Thyroid gland (tissue), 4 donors: ENCODE measurements around the gene DTD2. TPM values are rescaled to one million over a fixed set of nuclear protein-coding genes. Genes with fewer than 3 reads are reported as not detected.
A peak's percentile ranks its signal among the peaks of the same experiment; 100 is the strongest.
"Not testable (repeated sequence)": the region's sequence is repeated elsewhere in the genome, so short reads cannot be mapped to it uniquely, and the experiment has no call there.

Source experiments
- DNase-seq, 2 donors: peaks; one replicate each; pipeline ENCODE4 v3.0.0-alpha.2; 2019
- H3K27ac ChIP-seq, 3 donors: fragments of 200-600 bp; sonication (generic); 1 replicate in 2 of 3; 2 replicates in 1 of 3; pipeline ENCODE4 v1.5.1; 2016 to 2019; ENCODE audit warnings: mild to moderate bottlenecking in 1 of 3, moderate library complexity in 1 of 3
- H3K27me3 ChIP-seq: fragments of 200-600 bp; sonication (generic); one replicate; pipeline ENCODE4 v1.5.1; 2019
- H3K36me3 ChIP-seq, 2 donors: fragments of 200-600 bp; sonication (generic); one replicate each; pipeline ENCODE4 v1.5.1; 2016 to 2019
- H3K4me1 ChIP-seq, 2 donors: fragments of 200-600 bp; sonication (generic); one replicate each; pipeline ENCODE4 v1.5.1; 2017 to 2019
- H3K4me3 ChIP-seq, 3 donors: fragments of 200-600 bp; sonication (generic); replicated peaks in 1 of 3; 1 replicate in 2 of 3; 2 replicates in 1 of 3; pipeline ENCODE4 v1.5.1; 2016; ENCODE audit warnings: mild to moderate bottlenecking in 1 of 3
- H3K9me3 ChIP-seq: fragments of 200-600 bp; sonication (generic); one replicate; pipeline ENCODE4 v1.5.1; 2017
- POLR2A ChIP-seq, 2 donors: fragments of 450-650 bp; IDR thresholded peaks; one replicate each; pipeline ENCODE4 v1.6.1; 2017; ENCODE audit warnings: antibody characterized with exemption in 2 of 2, mild to moderate bottlenecking in 2 of 2, moderate library complexity in 1 of 2
- WGBS, 2 donors: methylation state at CpG; one replicate each; pipeline ENCODE4 v1.1.5; 2017; 5-methylcytosine and 5-hydroxymethylcytosine counted together
- intact Hi-C: fragments of 100-400 bp; cut with DNase I; formaldehyde crosslinking; loops from one replicate; pipeline ENCODE4 v1.15.1; 2023
- total RNA-seq, 4 donors: library from RNA; depleted of rRNA; stranded (reverse); fragments of >200 nt; gene quantifications; one replicate each; pipeline ENCODE4 v1.2.3, GENCODE V29; 2016
- TF ChIP-seq, protein P1 (sequence below), 6 experiments: fragments of 200-600 bp in 3 of 6; fragments of 450-650 bp in 3 of 6; sonication (generic) in 3 of 6; IDR thresholded peaks; one replicate each; pipeline ENCODE4 v1.5.1; 2016 to 2019; ENCODE audit warnings: antibody characterized with exemption in 6 of 6, mild to moderate bottlenecking in 2 of 6, inconsistent platforms in 1 of 6, moderate library complexity in 1 of 6

The DTD2 gene
- total RNA-seq, 4 donors from 2014 or later, result 32.7 to 50.2 (median 42.0) TPM

DNA sequence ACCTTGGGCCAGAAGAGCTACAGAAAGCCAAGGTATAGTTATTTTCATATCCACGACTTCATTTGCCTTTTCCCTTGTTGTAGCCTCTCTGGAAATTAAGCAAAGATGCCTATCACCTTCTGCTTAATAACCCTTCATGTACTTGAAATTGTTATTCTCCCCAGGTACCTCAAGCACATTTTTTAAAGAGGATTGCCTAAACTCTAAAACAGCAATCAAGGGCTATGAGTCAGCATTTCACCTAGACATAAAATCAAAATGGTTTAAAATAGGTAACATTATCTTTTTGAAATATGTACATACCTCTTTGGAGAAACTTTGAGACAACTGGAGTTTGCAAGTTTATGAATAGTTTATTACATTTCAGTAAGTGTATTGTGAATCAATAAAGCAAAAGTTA lies 11.6 kb downstream of the DTD2 start:
- H3K27ac ChIP-seq, result peak overlapping the region in 1 of 3 donors; percentile 7
- TF ChIP-seq, protein P1, sequence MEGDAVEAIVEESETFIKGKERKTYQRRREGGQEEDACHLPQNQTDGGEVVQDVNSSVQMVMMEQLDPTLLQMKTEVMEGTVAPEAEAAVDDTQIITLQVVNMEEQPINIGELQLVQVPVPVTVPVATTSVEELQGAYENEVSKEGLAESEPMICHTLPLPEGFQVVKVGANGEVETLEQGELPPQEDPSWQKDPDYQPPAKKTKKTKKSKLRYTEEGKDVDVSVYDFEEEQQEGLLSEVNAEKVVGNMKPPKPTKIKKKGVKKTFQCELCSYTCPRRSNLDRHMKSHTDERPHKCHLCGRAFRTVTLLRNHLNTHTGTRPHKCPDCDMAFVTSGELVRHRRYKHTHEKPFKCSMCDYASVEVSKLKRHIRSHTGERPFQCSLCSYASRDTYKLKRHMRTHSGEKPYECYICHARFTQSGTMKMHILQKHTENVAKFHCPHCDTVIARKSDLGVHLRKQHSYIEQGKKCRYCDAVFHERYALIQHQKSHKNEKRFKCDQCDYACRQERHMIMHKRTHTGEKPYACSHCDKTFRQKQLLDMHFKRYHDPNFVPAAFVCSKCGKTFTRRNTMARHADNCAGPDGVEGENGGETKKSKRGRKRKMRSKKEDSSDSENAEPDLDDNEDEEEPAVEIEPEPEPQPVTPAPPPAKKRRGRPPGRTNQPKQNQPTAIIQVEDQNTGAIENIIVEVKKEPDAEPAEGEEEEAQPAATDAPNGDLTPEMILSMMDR (IDR thresholded peaks at IDR 0.05), result no peak
- no peak for TF ChIP-seq POLR2A (IDR thresholded peaks at IDR 0.05)
- DNase-seq, result no peak
- no peaks in the 10 kb centered on the region for H3K9me3 ChIP-seq
- peaks cover 7 to 15% of the 10 kb centered on the region in 2 donors for H3K4me1 ChIP-seq
- no peaks in the 10 kb centered on the region for H3K27me3 ChIP-seq
- intact Hi-C loops, result no loop called here
- no peak overlapping the region for H3K4me3 ChIP-seq
- 37 to 54% methylated on average over 1 of the region's 1 CpG for WGBS, 2 donors
- H3K36me3 ChIP-seq, result no peaks in the 10 kb centered on the region

DNA sequence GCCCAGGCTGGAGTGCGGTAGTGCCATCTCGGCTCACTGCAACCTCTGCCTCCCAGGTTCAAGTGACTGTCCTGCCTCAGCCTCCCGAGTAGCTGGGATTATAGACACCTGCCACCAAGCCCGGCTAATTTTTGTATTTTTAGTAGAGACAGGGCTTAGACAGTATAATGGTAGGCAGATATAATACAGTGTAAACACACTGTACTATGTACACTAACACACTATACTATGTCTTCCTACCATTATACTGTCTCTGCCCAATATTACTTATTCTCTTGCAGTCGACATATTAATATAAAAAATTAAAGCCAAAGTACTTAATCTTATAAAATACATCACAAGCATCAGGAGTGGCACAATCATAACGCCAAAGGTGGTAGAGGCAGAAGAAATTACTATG lies 15.0 kb downstream of the DTD2 start:
- Histone ChIP-seq H3K9me3 (no peaks in the 10 kb centered on the region), H3K36me3 (no peaks in the 10 kb centered on the region), H3K27ac (peak overlapping the region in 1 of 3 donors; percentile 8), H3K27me3 (no peaks in the 10 kb centered on the region), H3K4me1 (peaks cover 9 to 20% of the 10 kb centered on the region in 2 donors), H3K4me3 (no peak overlapping the region)
- no peak for TF ChIP-seq POLR2A (IDR thresholded peaks at IDR 0.05)
- TF ChIP-seq, protein P1 (IDR thresholded peaks at IDR 0.05), result no peak
- intact Hi-C loops, result no loop called here
- WGBS, 2 donors, result 94 to 95% methylated on average over 6 of the region's 6 CpGs
- DNase-seq, result no peak

DNA sequence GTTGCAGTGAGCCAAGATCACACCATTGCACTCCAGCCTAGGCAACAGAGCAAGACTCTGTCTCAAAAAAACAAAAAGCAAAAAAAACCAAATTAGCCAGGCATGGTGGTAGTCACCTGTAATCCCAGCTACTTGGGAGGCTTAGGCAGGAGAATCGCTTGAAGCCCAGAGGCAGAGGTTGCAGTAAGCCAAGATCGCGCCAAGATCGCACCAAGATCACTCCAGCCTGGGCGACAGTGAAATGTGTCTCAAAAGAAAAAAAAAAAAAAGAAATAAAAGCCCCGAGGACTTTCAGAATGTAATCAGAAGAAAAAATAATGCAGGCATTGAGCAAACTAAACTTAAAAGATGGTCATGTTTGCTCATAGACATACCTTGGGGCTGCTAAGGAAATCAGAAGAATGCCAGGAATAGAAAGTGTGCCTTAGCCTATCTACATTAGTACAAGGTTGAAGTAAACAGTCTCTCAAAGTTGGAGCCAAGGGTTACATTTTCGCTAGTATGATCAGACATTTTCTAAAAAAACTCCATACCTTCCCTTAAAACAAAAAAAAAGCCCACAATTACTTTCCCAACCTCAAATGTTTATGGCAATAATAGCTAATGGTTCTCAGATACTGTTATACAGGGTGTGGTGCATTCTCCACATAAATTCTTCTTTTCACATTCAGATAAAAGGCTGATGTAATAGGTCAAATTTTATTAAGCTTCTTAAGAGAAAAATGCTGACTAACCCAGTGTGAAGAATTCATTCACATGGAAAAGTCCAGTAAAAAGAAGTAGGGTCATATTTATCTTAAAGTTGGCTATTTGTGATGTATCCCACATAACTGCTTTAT lies 15.8 kb downstream of the DTD2 start:
- Histone ChIP-seq H3K36me3 (no peaks in the 10 kb centered on the region), H3K27ac (peak overlapping the region in 2 of 3 donors; percentile 8 to 44), H3K4me3 (no peak overlapping the region), H3K4me1 (peaks cover 9 to 20% of the 10 kb centered on the region in 2 donors), H3K9me3 (no peaks in the 10 kb centered on the region), H3K27me3 (no peaks in the 10 kb centered on the region)
- WGBS, 2 donors, result 97% methylated on average over 7 of the region's 7 CpGs
- no peak for DNase-seq
- intact Hi-C loops, result no loop called here
- TF ChIP-seq POLR2A (IDR thresholded peaks at IDR 0.05), result no peak
- TF ChIP-seq, protein P1 (IDR thresholded peaks at IDR 0.05), result no peak

DNA sequence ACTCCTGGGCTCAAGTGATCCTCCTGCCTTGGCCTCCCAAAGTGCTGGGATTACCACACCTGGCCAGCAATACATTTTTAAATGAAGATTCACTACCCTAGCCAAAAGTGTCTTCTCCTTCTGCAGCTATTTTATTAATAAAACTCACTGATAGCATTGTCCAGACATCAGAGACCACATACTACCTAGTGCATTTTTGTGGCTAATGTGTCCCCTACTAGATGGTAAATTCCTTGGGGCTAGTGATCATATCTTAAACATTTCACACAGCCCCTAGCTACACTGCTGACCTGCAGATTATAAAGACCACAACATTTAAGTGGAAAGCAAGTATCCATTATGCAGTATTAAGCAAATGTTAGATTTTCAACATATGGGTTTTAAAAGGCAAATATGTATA lies 17.0 kb downstream of the DTD2 start:
- no peak for TF ChIP-seq POLR2A (IDR thresholded peaks at IDR 0.05)
- TF ChIP-seq, protein P1 (IDR thresholded peaks at IDR 0.05), result no peak
- Histone ChIP-seq H3K36me3 (no peaks in the 10 kb centered on the region), H3K27me3 (no peaks in the 10 kb centered on the region), H3K9me3 (no peaks in the 10 kb centered on the region), H3K4me3 (no peak overlapping the region), H3K4me1 (peaks cover 3 to 20% of the 10 kb centered on the region in 2 donors), H3K27ac (no peak overlapping the region)
- no peak for DNase-seq
- intact Hi-C loops, result no loop called here

DNA sequence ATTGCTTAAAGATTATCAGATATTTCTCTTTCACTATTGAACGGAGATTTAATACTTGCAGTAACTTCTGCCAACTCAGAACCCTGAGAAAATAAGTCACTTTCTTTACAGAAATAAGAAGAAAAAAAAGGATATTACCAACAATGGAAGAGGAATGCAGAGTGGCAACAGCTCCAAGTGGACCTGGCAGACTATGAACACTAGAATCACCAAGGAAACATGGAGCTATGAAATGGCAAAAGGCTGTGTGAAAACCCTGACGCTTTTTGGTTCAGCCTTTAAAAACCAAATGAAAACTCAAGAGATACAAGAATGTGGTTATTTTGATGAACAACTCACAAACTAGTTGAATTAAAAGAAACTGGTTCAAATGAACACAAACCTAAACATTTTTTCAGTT lies 17.7 kb downstream of the DTD2 start:
- no peaks in the 10 kb centered on the region for H3K36me3 ChIP-seq
- no peaks in the 10 kb centered on the region for H3K9me3 ChIP-seq
- peaks cover 5 to 20% of the 10 kb centered on the region in 2 donors for H3K4me1 ChIP-seq
- 30 to 44% methylated on average over 2 of the region's 2 CpGs for WGBS, 2 donors
- peak; percentile 24 to 44 for DNase-seq
- intact Hi-C loops, result no loop called here
- no peak for TF ChIP-seq POLR2A (IDR thresholded peaks at IDR 0.05)
- TF ChIP-seq, protein P1 (IDR thresholded peaks at IDR 0.05), result no peak
- H3K4me3 ChIP-seq, result no peak overlapping the region
- H3K27ac ChIP-seq, result peak overlapping the region; percentile 0 to 21 (median 20)
- no peaks in the 10 kb centered on the region for H3K27me3 ChIP-seq

DNA sequence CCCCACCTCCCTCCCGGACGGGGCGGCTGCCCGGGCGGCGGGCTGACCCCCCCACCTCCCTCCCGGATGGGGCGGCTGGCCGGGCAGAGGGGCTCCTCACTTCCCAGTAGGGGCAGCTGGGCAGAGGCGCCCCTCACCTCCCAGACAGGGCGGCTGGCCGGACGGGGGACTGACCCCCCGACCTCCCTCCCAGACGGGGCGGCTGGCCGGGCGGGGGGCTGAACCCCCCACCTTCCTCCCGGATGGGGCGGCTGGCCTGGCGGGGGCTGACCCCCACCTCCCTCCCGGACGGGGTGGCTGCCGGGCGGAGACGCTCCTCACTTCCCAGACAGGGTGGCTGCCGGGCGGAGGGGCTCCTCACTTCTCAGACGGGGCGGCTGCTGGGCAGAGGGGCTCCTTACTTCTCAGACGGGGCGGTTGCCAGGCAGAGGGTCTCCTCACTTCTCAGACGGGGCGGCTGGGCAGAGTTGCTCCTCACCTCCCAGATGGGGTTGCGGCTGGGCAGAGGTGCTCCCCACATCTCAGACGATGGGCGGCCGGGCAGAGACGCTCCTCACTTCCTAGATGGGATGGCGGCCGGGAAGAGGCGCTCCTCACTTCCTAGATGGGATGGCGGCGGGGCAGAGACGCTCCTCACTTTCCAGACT lies 20.1 kb downstream of the DTD2 start:
- 77 to 84% methylated on average over 5 to 9 of the region's 45 CpGs for WGBS, 2 donors
- H3K9me3 ChIP-seq, H3K36me3 ChIP-seq, intact Hi-C loops, H3K27ac ChIP-seq, H3K4me3 ChIP-seq, H3K27me3 ChIP-seq, DNase-seq: not testable (repeated sequence)
- peaks cover 5 to 18% of the 10 kb centered on the region in 2 donors for H3K4me1 ChIP-seq
